H1 (cell line): ENCODE measurements around the gene ATP6V0A1. TPM values are rescaled to one million over a fixed set of nuclear protein-coding genes. Genes with fewer than 3 reads are reported as not detected.
A peak's percentile ranks its signal among the peaks of the same experiment; 100 is the strongest.

Experiments used
- CTCF ChIA-PET: fragments of 300-600 bp; sonication (Branson Sonifier 250); formaldehyde crosslinking; loops from one replicate; lab custom pipeline; 2021; ENCODE audit not compliant: partially characterized antibody; lab: Charles Lee
- POLR2A ChIA-PET: fragments of 300-600 bp; sonication (Branson Sonifier 250); formaldehyde crosslinking; loops from one replicate; lab custom pipeline; 2021; ENCODE audit warnings: inconsistent platforms; ENCODE audit not compliant: partially characterized antibody; lab: Charles Lee
- DNase-seq, 2 experiments: peaks; one replicate each; pipeline versions ENCODE4 v3.0.0 to v3.0.0-alpha.2; 2010 to 2022; ENCODE audit warnings: low spot score in 2 of 2, low read depth in 1 of 2, mixed read lengths in 1 of 2
- FAIRE-seq: peaks from 2 replicates; lab custom pipeline; 2011; peaks lifted over from hg19 to GRCh38; lab: Jason Lieb, UNC
- H2AFZ ChIP-seq: 2 replicates; pipeline ENCODE4 v1.8.1; 2012; ENCODE audit warnings: low read length, inconsistent platforms
- H2AK5ac ChIP-seq: 2 replicates; pipeline ENCODE4 v1.6.1; 2013; ENCODE audit warnings: low read depth, low read length
- H2BK120ac ChIP-seq: replicated peaks from 2 replicates; pipeline ENCODE3; 2013; ENCODE audit warnings: low read depth, low read length, inconsistent platforms
- H2BK12ac ChIP-seq: 2 replicates; pipeline ENCODE4 v1.6.1; 2013; ENCODE audit warnings: low read depth, low read length
- H2BK15ac ChIP-seq: 2 replicates; pipeline ENCODE4 v1.6.1; 2013; ENCODE audit warnings: low read length
- H2BK20ac ChIP-seq: 2 replicates; pipeline ENCODE4 v1.6.1; 2013; ENCODE audit warnings: low read length
- H2BK5ac ChIP-seq: 2 replicates; pipeline ENCODE4 v1.6.1; 2013; ENCODE audit warnings: low read depth, low read length
- H3K14ac ChIP-seq: 2 replicates; pipeline ENCODE4 v1.6.1; 2013; ENCODE audit warnings: inconsistent platforms; ENCODE audit not compliant: insufficient read length
- H3K18ac ChIP-seq: 2 replicates; pipeline ENCODE4 v1.6.1; 2013; ENCODE audit warnings: low read length; ENCODE audit errors: extremely low read depth
- H3K23ac ChIP-seq: 2 replicates; pipeline ENCODE4 v1.6.1; 2013; ENCODE audit warnings: inconsistent platforms; ENCODE audit not compliant: insufficient read length
- H3K23me2 ChIP-seq: 2 replicates; pipeline ENCODE4 v1.6.1; 2013; ENCODE audit warnings: low read depth, low read length
- H3K27ac ChIP-seq: 2 replicates; pipeline ENCODE4 v1.6.1; 2011; ENCODE audit warnings: low read depth, low read length, inconsistent platforms
- H3K27me3 ChIP-seq, 4 experiments: replicated peaks in 1 of 4; 1 replicate in 1 of 4; 2 replicates in 3 of 4; pipeline versions ENCODE4 v1.6.1 to v1.8.1; 2011 to 2013; ENCODE audit warnings: low read length in 3 of 4, mild to moderate bottlenecking in 3 of 4, inconsistent platforms in 2 of 4, mixed read lengths in 2 of 4, moderate library complexity in 1 of 4; ENCODE audit not compliant: control insufficient read depth in 3 of 4, insufficient read depth in 3 of 4; ENCODE audit errors: extremely low read depth in 1 of 4
- H3K36me3 ChIP-seq, 4 experiments: 2 replicates each; pipeline versions ENCODE4 v1.6.1 to v1.8.1; 2011 to 2013; ENCODE audit warnings: mild to moderate bottlenecking in 4 of 4, low read length in 3 of 4, moderate library complexity in 2 of 4, control low read depth in 1 of 4, inconsistent platforms in 1 of 4; ENCODE audit not compliant: insufficient read depth in 4 of 4, control insufficient read depth in 2 of 4
- H3K4ac ChIP-seq: replicated peaks from 2 replicates; pipeline ENCODE3; 2013; ENCODE audit warnings: low read length, low read depth, mixed read lengths, inconsistent platforms; ENCODE audit not compliant: insufficient read length
- H3K4me1 ChIP-seq, 4 experiments: replicated peaks in 1 of 4; 1 replicate in 1 of 4; 2 replicates in 3 of 4; pipeline versions ENCODE4 v1.6.1 to v1.8.1; 2011 to 2013; ENCODE audit warnings: low read length in 3 of 4, inconsistent platforms in 2 of 4, mixed read lengths in 1 of 4; ENCODE audit not compliant: insufficient read depth in 4 of 4, control insufficient read depth in 3 of 4
- H3K4me2 ChIP-seq, 2 experiments: 2 replicates each; pipeline versions ENCODE4 v1.6.1 to v1.8.1; 2011 to 2013; ENCODE audit warnings: low read depth in 2 of 2, low read length in 2 of 2, control low read depth in 1 of 2, inconsistent platforms in 1 of 2, mild to moderate bottlenecking in 1 of 2; ENCODE audit not compliant: insufficient read depth in 1 of 2
- H3K4me3 ChIP-seq, 4 experiments: fragments of 200-600, 300-600 bp in 1 of 4; sonication (generic), shearing (Covaris generic), sonication (Bioruptor Twin) in 1 of 4; 2 replicates each; pipeline versions ENCODE4 v1.5.1 to v1.8.1; 2011 to 2016; ENCODE audit warnings: low read length in 4 of 4, low read depth in 3 of 4, control low read depth in 2 of 4, inconsistent platforms in 2 of 4, mild to moderate bottlenecking in 2 of 4, mixed read lengths in 1 of 4, moderate library complexity in 1 of 4; ENCODE audit not compliant: insufficient read depth in 2 of 4; ENCODE audit errors: extremely low read depth in 1 of 4
- H3K56ac ChIP-seq: replicated peaks from 2 replicates; pipeline ENCODE3; 2013; ENCODE audit warnings: low read depth, mild to moderate bottlenecking, mixed read lengths, low read length, inconsistent platforms; ENCODE audit not compliant: insufficient read length
- H3K79me1 ChIP-seq: 2 replicates; pipeline ENCODE4 v1.6.1; 2013; ENCODE audit warnings: low read depth, low read length, control low read depth
- H3K79me2 ChIP-seq, 2 experiments: 2 replicates each; pipeline versions ENCODE4 v1.6.1 to v1.8.1; 2012 to 2013; ENCODE audit warnings: low read length in 2 of 2, mild to moderate bottlenecking in 2 of 2, inconsistent platforms in 1 of 2; ENCODE audit not compliant: insufficient read depth in 2 of 2, control insufficient read depth in 1 of 2
- H3K9ac ChIP-seq, 4 experiments: replicated peaks in 1 of 4; 1 replicate in 1 of 4; 2 replicates in 3 of 4; pipeline versions ENCODE4 v1.6.1 to v1.8.1; 2011 to 2013; ENCODE audit warnings: low read depth in 3 of 4, low read length in 3 of 4, control low read depth in 2 of 4, mild to moderate bottlenecking in 2 of 4, moderate library complexity in 2 of 4, inconsistent platforms in 1 of 4; ENCODE audit errors: extremely low read depth in 1 of 4
- H3K9me3 ChIP-seq, 2 experiments: 2 replicates each; pipeline versions ENCODE4 v1.6.1 to v1.8.1; 2012 to 2013; ENCODE audit warnings: mild to moderate bottlenecking in 2 of 2, moderate library complexity in 2 of 2, control low read depth in 1 of 2, inconsistent platforms in 1 of 2, low read depth in 1 of 2, low read length in 1 of 2, mixed read lengths in 1 of 2; ENCODE audit not compliant: insufficient read depth in 2 of 2
- H4K20me1 ChIP-seq, 2 experiments: replicated peaks in 1 of 2; 2 replicates each; pipeline versions ENCODE3 to v1.8.1; 2011 to 2013; ENCODE audit warnings: inconsistent platforms in 2 of 2, low read length in 2 of 2, mild to moderate bottlenecking in 1 of 2; ENCODE audit not compliant: insufficient read depth in 2 of 2, control insufficient read depth in 1 of 2
- H4K5ac ChIP-seq: 2 replicates; pipeline ENCODE4 v1.6.1; 2013; ENCODE audit warnings: low read length, low read depth, mixed read lengths, inconsistent platforms; ENCODE audit not compliant: insufficient read length
- H4K8ac ChIP-seq: 2 replicates; pipeline ENCODE4 v1.8.0; 2013; ENCODE audit warnings: mild to moderate bottlenecking, moderate library complexity, low read length, inconsistent platforms; ENCODE audit not compliant: insufficient read depth; ENCODE audit errors: extremely low read depth
- H4K91ac ChIP-seq: replicated peaks from 2 replicates; pipeline ENCODE3; 2013; ENCODE audit warnings: low read length, mixed read lengths, inconsistent platforms; ENCODE audit not compliant: insufficient read length
- CEBPB ChIP-seq: IDR thresholded peaks from 2 replicates; pipeline ENCODE4 v1.6.1; 2012; ENCODE audit warnings: low read depth, low read length
- SRF ChIP-seq: IDR thresholded peaks from 2 replicates; pipeline ENCODE4 v1.6.1; 2011; ENCODE audit warnings: mild to moderate bottlenecking, low read depth, low read length, moderate library complexity
- WGBS, 2 experiments: shearing (Covaris generic) in 1 of 2; methylation state at CpG; one replicate each; pipeline versions ENCODE4 v1.1.6 to v1.1.7; 2013 to 2015; ENCODE audit warnings: low lambda C conversion rate in 2 of 2, mixed read lengths in 2 of 2, inconsistent platforms in 1 of 2, low coverage in 1 of 2, missing lambda C conversion rate in 1 of 2; ENCODE audit not compliant: insufficient replicate concordance in 2 of 2, insufficient coverage in 1 of 2, insufficient read length in 1 of 2; ENCODE audit errors: extremely low coverage in 1 of 2, missing lambda C conversion rate in 1 of 2; 5-methylcytosine and 5-hydroxymethylcytosine counted together
- polyA plus RNA-seq, 7 experiments: library from polyadenylated mRNA; depleted of rRNA in 3 of 7; stranded (reverse) in 5 of 7; unstranded in 2 of 7; fragments of >200 nt in 5 of 7; fragments of 200-250 nt in 2 of 7; gene quantifications; 1 replicate in 5 of 7; 2 replicates in 1 of 7; 4 replicates in 1 of 7; pipeline versions ENCODE4 v1.2.1 to v1.2.3, GENCODE V29; 2011 to 2013; ENCODE audit warnings: missing spikeins in 2 of 7, mixed read lengths in 2 of 7
- total RNA-seq: library from RNA; stranded (reverse); fragmentation: NEBNext Ultra II Directional; extraction: Animal tissue kit (Norgen Biotek cat#: 25700); gene quantifications from 2 replicates; pipeline ENCODE4 v1.2.1, GENCODE V29; 2021

ATP6V0A1 gene
- total and polyA plus RNA-seq, 2 of the 8 experiments (the other 6 are each of a cell fraction or from before 2014, with no cell fraction given), result 55.3 to 63.4 TPM

DNA sequence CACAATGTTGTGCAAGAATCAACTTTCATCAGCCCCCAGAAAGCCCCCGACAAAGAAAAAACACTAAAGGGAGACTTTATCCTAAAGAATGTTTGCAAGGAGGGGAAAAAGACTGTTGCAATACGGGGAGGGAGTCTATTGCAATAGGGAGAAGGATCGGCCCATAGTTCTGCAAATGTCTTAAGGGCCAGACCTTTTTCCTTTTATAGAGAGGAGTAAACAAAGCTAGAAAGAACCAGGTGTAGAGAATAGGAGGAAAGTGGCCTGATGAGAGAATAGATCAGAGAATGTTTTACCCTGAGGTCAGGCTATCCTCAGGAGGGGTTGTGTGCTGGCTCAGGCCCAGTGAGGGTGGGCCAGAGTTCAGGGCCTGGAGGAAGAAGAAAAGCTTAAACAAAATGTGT, 26.9 kb upstream of the ATP6V0A1 start:
- Histone ChIP-seq H3K14ac (no peak overlapping the region), H2BK12ac (peak overlapping the region; percentile 50; the same call in 1 of the 2 replicates), H4K91ac (no peak overlapping the region), H3K23me2 (no peaks in the 10 kb centered on the region; the same call in 1 of the 2 replicates), H4K8ac (no peak overlapping the region), H3K79me2 (no peaks in the 10 kb centered on the region), H3K4me1 (peaks cover 0 to 4% (median under 1%) of the 10 kb centered on the region in 4 experiments; a peak in 3 of 7 replicates), H3K4me3 (no peak overlapping the region), H3K9me3 (no peaks in the 10 kb centered on the region), H3K79me1 (no peaks in the 10 kb centered on the region), H2BK5ac (no peak overlapping the region), H3K23ac (no peak overlapping the region), H4K5ac (peak overlapping the region; percentile 58), H3K36me3 (no peaks in the 10 kb centered on the region), H2BK120ac (no peak overlapping the region), H2AFZ (no peak overlapping the region), H2AK5ac (no peak overlapping the region), H3K18ac (no peak overlapping the region), H3K27ac (no peak overlapping the region; the same call in 1 of the 2 replicates), H3K56ac (no peak overlapping the region), H2BK15ac (no peak overlapping the region), H2BK20ac (no peak overlapping the region), H3K4ac (no peak overlapping the region), H4K20me1 (no peaks in the 10 kb centered on the region), H3K9ac (no peak overlapping the region), H3K4me2 (no peak overlapping the region; a peak in 1 of 4 replicates), H3K27me3 (no peaks in the 10 kb centered on the region)
- FAIRE-seq (no peak), DNase-seq (no peak)
- TF ChIP-seq SRF, result no peak
- peak; percentile 54; the same call in 1 of the 2 replicates for TF ChIP-seq CEBPB
- 68% methylated on average over 3 of the region's 3 CpGs; no CpG with 5 or more reads in 1 of the 2 experiments for WGBS, 2 experiments
- ChIA-PET CTCF (interaction anchor here (1.3 to 5.0 kb wide), 2 partner anchors 8 to 85 kb away, joined by 5 to 46 read pairs; no protein-coding TSS in a partner anchor), POLR2A (interaction anchor here (0.7 to 4.4 kb wide), 4 partner anchors 9 to 411 kb away, joined by 3 to 17 read pairs (median 3); partner anchors contain the start of gene CAVIN1)
